ENCODE results near the gene FOXL2NB.
A peak's percentile ranks its signal among the peaks of the same experiment; 100 is the strongest.
"Not testable (repeated sequence)": the region's sequence is repeated elsewhere in the genome, so short reads cannot be mapped to it uniquely, and the experiment has no call there.

FOXL2NB gene

DNA sequence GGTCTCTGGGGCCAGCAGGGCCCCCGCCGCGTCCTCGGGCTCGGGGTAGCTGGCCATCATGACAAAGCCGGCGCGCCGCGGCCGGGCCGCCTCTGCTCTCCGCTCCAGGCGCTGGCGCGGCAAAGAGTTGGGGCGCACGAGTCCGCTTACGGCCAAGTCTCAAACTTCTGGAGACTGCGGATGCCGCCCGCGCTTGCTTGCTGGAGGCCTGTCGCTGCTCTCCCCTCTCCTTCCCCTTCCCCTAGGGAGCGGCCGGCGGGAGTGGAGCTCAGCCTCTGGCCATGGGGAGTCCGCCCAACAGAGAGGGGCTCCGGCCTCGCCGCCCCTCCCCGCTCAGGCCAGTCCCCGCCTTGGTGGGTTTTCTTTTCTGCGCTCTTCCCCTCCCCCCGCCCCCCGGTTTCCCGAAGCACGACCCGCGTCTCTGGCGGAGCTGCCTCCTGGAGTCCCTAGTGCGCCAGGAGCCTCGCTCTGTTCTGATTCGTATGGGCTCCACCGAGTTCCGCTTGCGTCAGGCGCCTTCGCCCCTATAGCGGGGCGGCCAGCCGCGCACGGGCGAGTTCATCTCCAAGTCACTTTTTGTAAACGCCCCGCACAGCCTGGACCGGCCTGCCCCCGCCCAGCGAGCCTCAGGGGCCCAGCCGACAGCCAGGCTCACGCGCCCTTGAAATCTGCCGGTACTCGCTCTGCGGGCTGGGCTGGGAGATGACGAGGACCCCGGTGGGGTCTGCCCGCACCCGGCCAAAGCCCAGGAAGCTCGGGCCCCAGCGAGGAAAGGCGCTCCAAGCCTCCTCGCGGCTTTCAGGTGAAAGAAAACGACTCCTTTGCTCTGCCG, at the start of gene FOXL2NB, which contains the start of gene FOXL2:
TSS of gene FOXL2NB (plus strand) at position 555 of the 832 bp plus-strand sequence. CDS start at position 703, 148 bp downstream.
TSS of gene FOXL2 (minus strand) at position 475 of the 832 bp plus-strand sequence. CDS start at position 60, 415 bp downstream.
- peak; percentile 67 for DNase-seq (ENCODE audit: low read depth, low spot score)

DNA sequence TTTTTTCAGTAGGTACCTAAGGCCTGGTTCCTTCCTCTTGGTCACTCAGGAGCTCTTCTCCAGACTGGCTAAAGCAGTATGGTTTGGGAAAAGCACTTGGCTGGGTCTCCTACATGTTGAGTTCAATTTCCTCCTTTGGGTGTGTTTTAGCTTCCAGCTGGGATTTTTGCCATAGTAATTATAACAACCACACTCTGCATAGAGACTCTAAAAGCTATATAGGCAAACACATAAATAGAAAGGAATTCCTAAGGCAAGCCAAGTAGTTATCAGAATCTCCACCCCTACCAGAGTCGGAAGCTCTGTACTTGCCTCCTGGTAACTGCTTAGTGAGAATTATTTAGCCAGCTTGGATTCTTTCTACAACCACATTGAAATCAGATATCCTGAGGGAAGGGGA, 48.7 kb upstream of the FOXL2NB start:
- no peak for DNase-seq (ENCODE audit: low read depth, low spot score)

DNA sequence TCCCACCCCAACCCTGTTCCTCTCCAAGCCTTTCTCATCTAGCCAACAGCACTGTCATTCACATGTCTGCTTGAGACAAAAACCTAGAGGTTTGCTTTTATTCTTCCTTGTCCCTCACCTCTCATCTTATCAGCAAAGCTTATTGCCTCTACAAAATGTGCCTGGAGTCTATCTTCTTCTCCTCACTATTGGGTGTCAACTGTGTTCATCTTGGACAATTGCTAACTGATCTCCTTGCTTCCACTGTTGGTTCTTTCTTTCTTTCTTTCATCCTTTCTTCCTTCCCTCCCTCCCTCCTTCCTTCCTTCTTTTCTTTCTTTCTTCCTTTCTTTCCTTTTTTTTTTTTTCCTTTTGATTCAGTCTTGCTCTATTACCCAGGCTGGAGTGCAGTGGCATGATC, 48.3 kb upstream of the FOXL2NB start:
- no peak for DNase-seq (ENCODE audit: low read depth, low spot score)

DNA sequence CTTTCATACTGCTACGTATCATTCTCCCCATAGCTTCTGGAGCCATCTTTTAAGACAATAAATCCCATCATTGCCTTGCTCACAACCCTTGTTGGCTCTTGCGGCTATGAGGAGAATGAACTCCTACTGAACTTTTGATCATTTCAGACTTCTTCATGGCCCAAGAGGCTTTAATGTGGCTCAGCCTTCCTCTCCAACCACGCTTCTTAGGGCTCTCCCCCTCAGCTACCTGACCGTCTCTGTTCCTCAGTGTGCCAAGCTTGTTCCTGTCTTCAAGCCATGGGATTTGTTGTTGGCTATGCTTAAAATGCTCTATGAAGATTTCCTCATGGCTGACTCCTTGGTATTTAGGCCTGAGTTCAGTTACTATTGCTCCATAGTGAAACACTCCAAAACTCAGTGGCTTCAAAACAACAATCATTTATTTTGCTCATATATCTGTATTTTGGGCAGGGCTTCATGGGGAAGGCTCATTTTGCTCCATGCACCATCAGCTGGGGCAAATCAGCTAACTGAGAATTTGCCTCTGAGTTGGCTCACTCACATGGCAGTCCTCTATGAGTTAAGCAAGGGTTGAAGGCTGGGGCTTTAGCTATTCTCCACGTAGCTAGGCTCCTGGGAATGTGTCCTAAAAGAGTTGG, 47.5 kb upstream of the FOXL2NB start:
- no peak for DNase-seq (ENCODE audit: low read depth, low spot score)

DNA sequence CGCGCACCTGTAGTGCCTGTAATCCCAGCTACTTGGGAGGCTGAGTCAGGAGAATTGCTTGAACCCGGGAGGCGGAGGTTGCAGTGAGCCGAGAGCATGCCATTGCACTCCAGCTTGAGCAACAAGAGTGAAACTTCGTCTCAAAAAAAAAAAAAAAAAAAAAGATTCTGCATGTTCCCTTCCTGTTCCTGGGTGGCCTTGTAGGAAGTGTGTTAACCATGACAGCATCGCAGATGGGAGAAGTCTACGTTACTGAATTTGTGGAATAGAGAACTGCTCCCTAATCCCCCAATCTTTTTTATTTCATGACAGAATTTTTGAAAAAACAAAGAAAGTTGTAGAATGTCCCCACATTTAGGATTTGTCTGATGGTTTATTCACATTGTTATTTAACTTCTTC, 45.5 kb upstream of the FOXL2NB start:
- DNase-seq (ENCODE audit: low read depth, low spot score), result no peak

DNA sequence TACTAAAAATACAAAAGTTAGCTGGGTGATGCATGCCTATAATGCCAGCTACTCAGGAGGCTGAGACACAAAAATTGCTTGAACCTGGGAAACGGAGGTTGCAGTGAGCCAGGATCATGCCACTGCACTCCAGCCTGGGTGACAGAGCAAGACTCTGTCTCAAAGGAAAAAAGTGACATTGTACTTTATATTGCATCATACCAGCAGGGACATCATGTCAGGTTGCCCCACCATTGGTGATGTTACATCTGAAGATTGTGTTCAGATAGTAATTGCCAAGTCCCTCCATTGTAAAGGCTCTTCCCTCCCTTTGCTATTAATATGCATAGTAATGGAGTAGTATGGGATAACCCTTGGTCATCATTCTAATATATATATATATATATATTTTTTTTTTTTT, 44.8 kb upstream of the FOXL2NB start:
- DNase-seq (ENCODE audit: low read depth, low spot score), result no peak

DNA sequence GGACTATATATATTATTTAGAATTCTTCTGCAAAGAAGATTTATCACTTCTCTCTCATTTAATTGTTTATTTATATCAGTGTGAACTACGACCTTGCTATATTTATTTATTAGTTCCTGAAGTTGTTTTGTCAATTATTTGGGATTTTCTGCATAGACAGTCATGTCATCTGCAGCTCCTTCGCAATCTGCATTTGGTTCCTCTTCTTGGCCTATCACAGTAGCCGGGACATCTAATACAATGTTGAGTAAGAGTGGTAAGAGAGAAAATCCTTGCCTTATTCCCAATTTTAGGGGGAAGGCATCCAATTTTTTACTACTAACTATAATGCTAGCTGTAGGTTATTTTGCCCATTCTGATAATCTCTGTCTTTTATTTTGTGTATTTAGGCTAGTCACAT, 39.5 kb upstream of the FOXL2NB start:
- DNase-seq (ENCODE audit: low read depth, low spot score), result no peak

DNA sequence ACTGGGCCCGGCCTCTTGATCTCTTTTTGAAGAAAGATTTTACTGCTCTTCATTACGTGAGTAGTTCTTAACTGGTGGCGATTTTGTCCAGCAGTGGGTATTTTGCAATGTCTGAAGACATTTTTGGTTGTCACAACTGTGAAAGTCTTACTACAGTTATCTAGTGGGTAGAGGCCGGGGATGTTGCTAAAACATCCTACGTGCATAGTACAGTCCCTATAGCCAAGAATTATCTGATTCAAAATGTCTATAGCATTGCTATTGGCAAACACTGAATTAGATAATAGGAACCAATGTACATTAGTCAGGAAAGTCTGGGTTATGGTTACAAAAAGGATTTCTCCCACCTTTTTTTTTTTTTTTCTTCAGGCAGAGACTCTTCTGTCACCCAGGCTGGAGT, 38.2 kb upstream of the FOXL2NB start:
- no peak for DNase-seq (ENCODE audit: low read depth, low spot score)

DNA sequence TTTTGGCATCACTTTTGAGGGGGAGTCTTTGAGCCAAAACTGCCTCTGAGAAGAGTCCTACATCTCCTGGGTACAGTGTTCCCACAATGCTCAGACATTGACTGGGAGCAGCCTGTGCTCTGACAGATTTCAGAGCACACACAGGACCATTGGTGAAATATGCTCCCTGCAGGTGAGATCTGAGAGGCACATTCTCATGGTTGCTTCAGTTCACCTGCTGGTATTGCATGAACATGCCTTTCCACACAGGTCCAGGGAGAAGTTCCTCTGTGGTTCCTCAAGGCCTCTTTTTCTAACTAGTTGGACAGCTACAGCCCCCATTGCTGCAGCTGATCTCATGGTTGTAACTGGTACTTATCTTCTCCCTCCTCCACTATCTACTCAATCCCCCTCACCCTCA, 37.1 kb upstream of the FOXL2NB start:
- DNase-seq (ENCODE audit: low read depth, low spot score), result no peak

DNA sequence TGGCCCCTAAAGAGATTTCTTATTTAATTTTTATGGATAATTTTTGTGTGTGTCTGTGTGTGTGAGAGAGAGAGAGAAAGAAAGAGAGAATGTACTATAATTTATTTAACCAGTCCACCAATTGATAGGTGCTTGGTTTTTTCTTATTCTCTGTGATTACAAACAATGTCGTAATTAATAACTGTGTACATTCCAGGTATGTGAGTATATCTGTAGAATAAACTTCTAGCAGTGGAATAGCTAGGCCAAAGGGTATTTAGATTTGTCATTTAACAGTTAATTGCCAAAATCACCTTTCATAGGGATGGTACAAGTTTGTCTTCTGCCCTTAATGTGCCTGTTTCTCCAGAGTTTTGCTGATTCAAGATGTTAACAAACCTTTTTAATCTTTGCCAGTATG, 35.4 kb upstream of the FOXL2NB start:
- DNase-seq (ENCODE audit: low read depth, low spot score), result no peak

DNA sequence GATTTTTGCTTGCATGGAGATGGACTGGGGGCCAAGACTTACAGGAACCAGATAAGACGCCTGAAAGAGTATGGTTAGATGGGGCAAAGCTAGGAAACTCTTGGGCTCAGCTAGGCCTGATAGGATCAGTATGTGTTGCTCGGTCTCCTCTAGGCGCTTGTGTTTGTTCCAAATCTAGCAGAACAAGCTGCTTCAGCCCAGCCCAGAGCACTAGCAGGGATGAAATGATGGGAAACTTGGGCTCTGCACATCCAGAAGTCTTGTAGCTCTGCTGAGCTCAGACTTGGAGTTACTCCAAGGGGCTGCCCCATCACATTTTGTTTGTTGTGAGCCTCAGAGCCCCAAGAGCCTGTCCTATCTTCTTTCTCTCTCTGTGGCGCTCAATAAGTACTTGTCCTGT, 34.8 kb upstream of the FOXL2NB start:
- DNase-seq (ENCODE audit: low read depth, low spot score), result peak; percentile 20

DNA sequence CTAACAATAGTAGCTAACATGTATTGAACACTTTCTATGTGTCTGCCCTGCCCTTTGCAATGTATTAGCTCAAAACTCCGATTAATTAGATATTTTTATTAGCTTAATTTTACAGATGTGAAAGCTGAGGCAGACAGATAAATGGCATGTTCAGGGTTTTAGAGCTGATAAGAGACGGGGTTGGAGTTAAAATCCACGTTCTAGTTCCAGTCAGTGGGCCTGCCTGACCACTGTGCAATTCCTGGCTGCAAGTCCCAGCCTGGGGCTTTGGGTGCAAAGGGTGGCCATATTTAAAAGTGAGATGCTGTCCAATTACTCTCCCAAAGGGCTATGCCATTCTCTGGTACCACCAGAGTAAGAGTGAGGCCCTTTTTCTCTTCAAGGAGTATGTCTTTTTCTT, 33.3 kb upstream of the FOXL2NB start:
- DNase-seq (ENCODE audit: low read depth, low spot score), result no peak

DNA sequence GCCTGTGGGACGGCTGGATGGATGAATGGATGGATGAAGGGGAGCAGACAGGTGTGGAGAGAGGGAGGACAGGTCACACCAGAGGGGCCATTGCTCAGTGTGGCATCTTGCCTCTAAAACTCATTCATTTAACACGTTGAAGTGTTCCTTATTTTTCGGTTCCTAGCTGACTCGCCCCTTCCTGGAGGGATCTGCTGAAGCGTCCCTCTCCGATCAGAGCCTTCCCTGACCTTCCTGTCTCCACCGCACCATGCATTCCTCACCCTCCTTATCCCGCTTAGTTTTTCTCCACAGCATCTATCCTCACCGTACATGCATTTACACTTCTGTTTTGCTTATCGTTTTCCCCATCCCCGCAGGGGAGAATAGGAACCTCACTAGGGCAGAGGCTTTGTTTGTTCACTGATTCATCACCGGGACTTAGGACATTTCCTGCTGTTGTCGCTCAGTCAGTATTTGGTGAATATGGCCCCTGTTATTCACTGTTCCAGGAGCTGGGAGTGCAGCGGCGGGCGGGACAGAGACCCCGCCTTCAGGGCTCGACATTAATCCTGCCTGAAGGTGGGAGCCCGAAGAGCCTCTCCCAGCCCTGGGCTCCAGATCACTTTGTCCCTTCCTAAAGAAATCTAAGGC, 32.0 kb upstream of the FOXL2NB start:
- DNase-seq (ENCODE audit: low read depth, low spot score), result no peak

DNA sequence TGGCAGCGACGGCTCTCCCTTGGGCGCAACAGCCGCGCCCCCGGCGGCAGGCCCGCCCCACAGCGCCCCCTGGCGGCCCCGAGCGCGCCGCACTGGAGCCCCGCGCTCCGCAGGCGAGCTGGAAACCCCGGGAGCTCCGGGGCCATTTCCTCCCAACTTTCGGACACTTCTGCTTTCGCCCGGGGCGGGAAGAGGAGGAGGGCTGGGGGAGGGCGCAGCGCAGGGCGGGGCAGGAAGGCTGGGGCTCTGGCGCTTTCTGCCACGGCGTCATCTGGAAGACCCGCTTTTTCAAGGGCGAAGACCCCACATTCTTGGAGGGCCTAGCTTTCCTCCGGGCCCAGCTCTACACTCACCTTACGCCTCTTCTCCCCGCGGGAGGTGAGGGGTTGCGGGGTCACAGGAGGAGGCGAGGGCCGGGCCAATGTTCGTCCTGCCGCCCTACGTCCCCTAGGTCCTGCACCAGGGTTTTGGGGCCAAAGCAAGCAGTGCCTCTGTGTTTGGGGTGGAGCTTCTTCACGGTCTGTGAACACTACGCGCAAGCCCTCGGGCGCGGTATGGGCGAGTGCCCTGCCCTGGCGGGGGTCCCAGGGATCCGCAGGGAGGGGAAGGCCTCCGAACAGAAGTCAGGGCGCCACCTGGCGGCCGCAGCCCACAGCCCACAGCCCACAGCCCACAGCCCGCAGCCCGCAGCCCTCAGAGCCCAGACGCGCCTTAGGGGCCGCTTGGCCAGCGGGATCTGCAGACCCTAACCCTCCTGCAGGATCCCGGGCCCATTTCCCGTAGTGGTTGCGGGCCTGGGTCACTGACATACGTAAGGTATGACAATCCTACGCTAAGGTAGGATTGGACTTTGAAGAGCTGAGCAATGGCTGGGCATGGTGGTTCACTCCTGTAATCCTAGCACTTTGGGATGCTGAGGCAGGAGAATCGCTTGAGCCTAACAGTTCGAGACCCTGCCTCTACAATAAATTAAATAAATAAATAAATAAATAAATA, 31.2 kb upstream of the FOXL2NB start:
- peak; percentile 97 for DNase-seq (ENCODE audit: low read depth, low spot score)

DNA sequence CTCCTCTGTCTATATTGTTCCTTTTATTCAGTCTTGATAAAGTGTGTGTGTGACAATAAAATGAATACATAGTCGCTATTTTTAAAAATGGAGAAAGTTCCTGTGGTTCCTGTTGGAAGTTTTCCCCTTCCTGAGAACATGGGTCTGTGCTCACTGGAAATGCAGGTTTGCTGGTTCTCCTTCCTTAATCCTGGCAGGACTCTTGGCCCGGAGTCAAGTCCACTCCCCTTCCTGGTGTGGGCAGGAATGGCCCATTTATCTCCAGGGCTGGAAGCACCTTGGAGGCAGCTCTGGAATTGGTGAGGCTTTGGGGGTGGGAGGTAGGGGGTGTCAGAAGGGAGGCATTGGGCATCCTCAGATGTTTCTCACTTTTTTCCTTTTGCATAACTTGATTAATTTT, 30.2 kb upstream of the FOXL2NB start:
- DNase-seq (ENCODE audit: low read depth, low spot score), result no peak

DNA sequence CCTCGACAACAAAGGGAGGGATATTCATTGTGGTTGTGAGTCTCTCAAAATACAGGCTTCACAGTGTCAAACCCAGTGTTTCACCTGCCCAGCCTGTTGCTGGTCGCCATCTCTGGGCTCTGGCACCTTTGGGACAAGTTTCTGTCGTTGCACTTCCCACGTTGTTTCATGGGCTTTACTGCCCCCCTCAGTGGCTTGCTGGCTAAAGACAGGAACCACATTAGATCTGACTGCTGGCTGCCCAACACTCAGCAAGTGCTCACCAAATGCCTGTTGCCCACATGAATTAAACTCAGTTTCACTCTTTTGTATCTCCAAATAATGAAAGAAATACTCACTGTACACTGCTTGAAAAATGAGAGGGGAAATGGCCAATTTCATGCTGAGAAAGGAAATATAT, 27.7 kb upstream of the FOXL2NB start:
- DNase-seq (ENCODE audit: low read depth, low spot score), result no peak

DNA sequence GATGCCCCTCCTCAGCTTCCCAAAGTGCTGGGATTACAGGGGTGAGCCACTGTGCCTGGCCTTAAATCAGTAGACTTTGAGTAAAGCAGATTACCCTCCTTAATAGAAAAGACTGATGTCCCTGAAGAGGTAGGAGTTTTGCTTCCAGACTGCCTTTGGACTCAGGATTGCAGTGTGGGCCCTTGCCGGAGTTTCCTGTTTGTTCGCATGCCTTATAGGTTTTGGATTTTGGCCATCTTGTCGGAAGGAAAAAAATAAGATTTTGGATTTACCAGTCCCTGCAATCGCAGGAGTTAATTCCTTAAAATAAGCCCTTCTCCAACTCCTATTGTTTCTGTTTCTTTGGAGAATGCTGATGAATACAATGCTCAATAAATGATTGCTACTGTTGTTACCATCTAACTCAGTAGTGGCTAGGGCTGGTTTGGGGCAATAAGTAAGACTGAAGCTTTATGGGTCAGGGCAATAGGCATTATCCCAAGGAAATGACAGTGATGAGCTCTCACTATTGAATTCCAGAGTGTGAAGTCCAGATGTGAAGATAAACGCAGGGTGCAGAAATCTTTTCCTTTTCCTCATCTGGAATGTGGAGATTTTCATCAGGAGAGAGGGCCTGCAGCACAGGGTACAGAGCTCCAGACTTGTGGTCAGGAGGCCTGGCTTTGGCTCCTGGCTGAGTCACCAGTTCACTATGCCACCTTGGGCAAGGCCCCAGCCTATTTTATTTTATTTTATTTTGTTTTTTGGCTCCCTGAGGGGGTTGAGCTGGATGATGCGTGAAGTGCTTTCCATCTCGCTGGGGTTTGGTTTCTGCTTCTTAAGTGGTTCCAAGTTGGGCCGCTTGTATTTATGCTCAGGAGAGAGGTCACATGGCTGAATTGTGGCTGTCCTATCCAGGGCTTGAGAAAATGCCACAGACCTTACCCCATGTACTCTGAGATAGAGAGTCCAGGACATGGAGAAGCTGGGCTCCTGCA, 25.4 kb upstream of the FOXL2NB start:
- DNase-seq (ENCODE audit: low read depth, low spot score), result peak; percentile 65

DNA sequence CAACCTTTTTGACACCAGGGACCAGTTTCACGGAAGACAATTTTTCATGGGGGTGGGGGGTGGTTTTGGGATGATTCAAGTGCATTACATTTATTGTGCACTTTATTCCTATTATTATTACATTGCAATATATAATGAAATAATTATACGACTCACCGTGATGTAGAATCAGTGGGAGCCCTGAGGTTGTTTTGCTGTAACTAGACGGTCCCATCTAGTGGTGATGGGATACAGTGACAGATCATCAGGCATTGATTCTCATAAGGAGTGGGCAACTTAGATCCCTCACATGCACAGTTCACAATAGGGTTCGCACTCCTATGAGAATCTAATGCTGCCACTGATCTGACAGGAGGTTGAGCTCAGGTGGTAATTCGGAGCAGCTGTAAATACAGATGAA, 24.6 kb upstream of the FOXL2NB start:
- DNase-seq (ENCODE audit: low read depth, low spot score), result not testable (repeated sequence)

DNA sequence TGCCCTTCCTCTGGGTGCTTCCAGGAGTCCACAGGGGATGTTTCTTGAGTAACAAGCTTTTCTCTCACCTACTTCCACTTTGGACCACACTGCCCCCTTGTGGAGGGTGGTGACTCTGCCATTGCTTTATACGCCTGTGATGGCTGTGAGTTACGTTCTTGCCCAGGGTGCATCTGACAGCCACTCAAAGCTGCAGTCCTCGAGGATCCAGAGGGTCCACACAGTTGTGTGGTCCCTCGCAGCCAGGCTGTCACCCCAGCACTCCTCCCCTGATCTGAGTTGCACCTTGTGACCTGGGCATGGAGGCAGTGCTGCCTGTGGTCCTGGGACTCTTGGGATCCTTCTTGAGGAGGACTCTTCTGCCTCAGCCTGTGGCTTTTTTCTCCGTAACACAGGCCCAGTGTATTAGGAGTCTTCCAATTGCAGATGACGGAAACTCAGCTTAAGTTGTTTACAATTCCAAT, 23.5 kb upstream of the FOXL2NB start:
- DNase-seq (ENCODE audit: low read depth, low spot score), result peak; percentile 90

DNA sequence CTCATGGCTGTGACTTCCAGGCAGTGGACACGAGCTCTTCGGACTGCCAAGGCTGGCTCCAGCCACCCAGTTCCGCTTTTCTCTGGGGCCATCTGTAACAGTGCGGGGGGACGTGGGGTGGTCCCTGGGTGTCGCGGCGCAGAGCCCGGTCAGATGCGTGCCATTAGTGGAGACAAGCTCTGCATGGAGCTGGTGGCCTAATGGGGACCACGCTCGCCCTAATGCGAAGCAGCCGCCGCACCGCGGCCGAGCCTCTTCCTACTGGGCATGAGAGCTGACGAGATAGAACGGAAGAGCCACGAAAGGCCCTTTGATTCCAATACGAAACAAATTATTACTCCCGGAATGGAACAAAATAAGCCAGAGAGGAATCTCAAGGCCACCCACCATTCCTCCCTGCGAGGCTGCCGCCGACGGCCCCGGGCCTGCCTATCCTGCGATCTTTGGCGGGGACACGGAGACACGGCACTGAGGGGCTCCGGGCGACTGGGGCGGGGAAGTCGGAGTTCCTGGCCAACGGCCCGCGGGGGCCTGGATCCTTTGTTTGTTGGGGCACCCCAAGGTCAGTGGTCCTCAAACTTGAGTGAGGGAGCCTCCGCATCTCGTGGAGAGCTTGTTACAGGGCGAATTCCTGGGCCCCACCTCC, 18.2 kb upstream of the FOXL2NB start:
- no peak for DNase-seq (ENCODE audit: low read depth, low spot score)

Measured in ELF-1 (cell line).